ENCODE results near the gene GNAL.
"Not testable (repeated sequence)": the region's sequence is repeated elsewhere in the genome, so short reads cannot be mapped to it uniquely, and the experiment has no call there.

GNAL gene

DNA sequence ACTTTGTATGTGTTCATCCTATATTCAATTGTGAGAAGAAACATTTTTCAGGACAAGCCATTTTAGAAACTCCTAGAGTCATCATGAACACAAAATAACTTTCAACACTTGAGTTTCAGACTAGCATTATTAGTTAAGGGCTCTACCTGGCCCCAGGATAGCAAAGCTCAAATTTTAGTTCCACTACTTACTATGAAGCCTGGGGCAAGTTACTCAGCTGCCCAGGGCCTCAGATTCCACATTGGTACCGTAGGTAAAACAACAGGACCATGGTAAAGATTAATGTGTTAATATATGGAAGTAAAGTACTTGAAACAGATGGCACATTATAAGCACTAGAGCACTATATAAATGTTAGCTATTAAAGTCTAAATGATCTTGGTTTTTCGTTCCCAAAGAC is 199.7 kb downstream of the GNAL start:
- in situ Hi-C loops (cut with MboI; ENCODE audit: low sequenced_read_pairs, unreplicated experiment), result no loop called here

DNA sequence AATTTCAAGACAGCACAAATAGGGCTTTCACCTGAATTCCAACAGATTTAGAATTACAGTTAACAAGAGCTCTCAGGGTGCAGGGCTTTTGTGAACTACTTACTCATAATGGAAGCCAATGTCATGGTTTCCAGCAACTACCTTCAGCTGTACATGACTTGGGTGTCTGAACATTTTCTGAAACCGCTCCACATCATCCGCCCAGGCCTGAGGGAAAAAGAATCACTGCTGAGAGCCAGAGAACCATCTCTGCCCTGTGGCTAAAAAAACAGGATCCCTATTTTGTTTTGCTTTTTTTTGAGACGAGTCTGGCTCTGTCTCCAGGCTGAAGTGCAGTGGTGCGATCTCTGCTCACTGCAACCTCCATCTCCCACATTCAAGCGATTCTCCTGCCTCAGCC is 200.2 kb downstream of the GNAL start:
- DNase-seq (ENCODE audit: low spot score), result no peak
- TF ChIP-seq, protein P1, sequence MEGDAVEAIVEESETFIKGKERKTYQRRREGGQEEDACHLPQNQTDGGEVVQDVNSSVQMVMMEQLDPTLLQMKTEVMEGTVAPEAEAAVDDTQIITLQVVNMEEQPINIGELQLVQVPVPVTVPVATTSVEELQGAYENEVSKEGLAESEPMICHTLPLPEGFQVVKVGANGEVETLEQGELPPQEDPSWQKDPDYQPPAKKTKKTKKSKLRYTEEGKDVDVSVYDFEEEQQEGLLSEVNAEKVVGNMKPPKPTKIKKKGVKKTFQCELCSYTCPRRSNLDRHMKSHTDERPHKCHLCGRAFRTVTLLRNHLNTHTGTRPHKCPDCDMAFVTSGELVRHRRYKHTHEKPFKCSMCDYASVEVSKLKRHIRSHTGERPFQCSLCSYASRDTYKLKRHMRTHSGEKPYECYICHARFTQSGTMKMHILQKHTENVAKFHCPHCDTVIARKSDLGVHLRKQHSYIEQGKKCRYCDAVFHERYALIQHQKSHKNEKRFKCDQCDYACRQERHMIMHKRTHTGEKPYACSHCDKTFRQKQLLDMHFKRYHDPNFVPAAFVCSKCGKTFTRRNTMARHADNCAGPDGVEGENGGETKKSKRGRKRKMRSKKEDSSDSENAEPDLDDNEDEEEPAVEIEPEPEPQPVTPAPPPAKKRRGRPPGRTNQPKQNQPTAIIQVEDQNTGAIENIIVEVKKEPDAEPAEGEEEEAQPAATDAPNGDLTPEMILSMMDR (IDR thresholded peaks at IDR 0.05; ENCODE audit: borderline replicate concordance, control extremely low read depth, extremely low read depth, insufficient read depth, missing control alignments), result no peak
- in situ Hi-C loops (cut with MboI; ENCODE audit: low sequenced_read_pairs, unreplicated experiment), result no loop called here

More for the DNA sequence above, 199.7 kb downstream of the GNAL start:
- TF ChIP-seq, protein P1 (IDR thresholded peaks at IDR 0.05; ENCODE audit: borderline replicate concordance, control extremely low read depth, extremely low read depth, insufficient read depth, missing control alignments), result no peak
- no peak for DNase-seq (ENCODE audit: low spot score)

DNA sequence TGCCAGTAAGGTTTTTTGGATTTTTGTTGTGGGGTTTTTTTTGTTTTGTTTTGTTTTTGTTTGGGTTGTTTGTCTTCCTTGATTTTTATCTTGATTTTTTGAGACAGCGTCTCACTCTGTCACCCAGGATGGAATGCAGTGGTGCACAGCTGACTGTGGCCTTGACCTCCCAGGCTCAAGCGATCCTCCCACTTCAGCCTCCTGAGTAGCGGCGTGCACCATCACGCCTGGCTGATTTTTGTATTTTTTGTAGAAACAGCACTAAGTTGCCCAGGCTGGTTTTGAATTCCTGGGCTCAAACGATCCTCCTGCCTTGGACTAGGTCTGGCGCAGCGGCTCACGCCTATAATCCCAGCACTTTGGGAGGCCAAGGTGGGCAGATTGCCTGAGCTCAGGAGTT is 202.7 kb downstream of the GNAL start:
- TF ChIP-seq, protein P1 (IDR thresholded peaks at IDR 0.05; ENCODE audit: borderline replicate concordance, control extremely low read depth, extremely low read depth, insufficient read depth, missing control alignments), result no peak
- in situ Hi-C loops (cut with MboI; ENCODE audit: low sequenced_read_pairs, unreplicated experiment), result no loop called here
- DNase-seq (ENCODE audit: low spot score), result no peak

DNA sequence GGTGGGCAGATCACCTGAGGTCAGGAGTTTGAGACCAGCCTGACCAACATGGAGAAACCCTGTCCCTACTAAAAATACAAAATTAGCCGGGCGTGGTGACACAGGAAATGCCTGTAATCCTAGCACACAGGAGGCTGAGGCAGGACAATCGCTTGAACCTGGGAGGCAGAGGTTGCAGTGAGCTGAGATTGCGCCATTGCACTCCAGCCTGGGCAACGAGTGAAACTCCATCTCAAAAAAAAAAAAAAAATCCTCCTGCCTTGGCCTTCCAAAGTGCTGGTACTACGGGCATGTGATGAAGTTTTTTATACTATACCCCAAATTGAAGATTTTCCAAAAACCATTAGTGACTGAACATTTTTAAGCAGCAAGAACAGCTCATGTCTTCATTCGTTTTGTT is 203.4 kb downstream of the GNAL start:
- DNase-seq (ENCODE audit: low spot score); in situ Hi-C loops (cut with MboI; ENCODE audit: low sequenced_read_pairs, unreplicated experiment): not testable (repeated sequence)

DNA sequence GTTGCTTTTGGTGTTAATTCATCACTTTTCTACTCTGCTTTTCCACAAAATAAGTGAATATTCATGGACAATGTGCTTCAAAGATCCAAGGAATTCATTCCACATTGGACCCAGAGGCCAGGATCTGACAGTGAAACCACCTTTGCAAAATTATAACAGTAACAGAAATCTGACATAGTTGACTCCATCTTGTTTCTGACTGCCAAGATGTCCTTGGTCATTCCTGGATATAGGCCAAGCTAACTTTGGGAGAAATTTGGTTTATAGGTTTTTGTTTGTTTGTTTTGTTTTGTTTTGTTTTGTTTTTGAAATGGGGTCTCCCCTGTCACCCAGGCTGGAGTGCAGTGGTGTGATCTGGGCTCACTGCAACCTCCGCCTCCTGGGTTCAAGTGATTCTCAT is 208.7 kb downstream of the GNAL start:
- DNase-seq (ENCODE audit: low spot score), result no peak
- in situ Hi-C loops (cut with MboI; ENCODE audit: low sequenced_read_pairs, unreplicated experiment), result no loop called here
- TF ChIP-seq, protein P1 (IDR thresholded peaks at IDR 0.05; ENCODE audit: borderline replicate concordance, control extremely low read depth, extremely low read depth, insufficient read depth, missing control alignments), result no peak

DNA sequence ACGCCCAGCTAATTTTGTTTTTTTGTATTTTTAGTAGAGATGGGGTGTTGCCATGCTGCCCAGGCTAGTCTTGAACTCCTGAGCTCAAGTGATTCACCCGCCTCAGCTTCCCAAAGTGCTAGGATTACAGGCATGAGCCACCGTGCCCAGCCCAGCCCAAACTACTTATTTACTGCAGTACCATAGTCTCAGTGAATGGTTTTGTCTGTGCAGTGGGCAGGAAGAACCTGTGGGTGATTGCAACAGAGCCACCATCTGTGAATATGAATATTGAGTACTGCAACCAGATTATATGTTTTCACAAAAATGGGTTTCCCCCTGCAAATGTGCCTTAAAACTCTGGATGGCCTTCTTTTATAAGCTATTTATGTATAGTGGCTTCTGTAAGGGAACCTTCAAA is 210.0 kb downstream of the GNAL start:
- no peak for DNase-seq (ENCODE audit: low spot score)
- in situ Hi-C loops (cut with MboI; ENCODE audit: low sequenced_read_pairs, unreplicated experiment), result no loop called here
- TF ChIP-seq, protein P1 (IDR thresholded peaks at IDR 0.05; ENCODE audit: borderline replicate concordance, control extremely low read depth, extremely low read depth, insufficient read depth, missing control alignments), result no peak

DNA sequence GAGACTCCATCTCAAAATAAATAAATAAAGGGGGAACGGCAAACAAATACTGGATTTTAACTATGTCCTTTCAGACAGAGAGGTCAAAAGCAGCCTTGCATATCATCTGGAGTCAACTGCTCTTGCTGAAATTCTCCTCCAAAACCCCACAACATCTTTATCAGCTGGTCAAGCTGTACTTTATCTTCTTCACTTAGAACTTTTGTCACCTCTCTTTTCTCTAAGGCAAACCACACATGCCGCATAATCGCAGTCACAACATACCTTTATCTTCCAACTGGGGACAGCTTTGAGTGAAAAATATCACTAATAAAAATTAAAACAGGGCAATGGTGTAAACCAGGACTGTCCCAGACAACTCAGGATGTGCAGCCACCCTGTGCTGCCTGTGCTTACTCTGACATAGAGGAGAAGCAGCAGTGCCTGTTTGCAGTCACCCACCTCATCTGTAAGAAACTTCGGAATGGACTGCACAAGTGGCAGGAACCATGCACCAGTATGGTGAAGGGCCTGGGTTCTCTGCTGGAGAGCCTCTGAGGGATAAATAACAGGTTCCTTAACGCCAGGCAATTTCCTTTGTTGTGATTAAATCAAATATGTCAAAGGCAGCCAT is 212.9 kb downstream of the GNAL start:
- in situ Hi-C loops (cut with MboI; ENCODE audit: low sequenced_read_pairs, unreplicated experiment), result no loop called here
- no peak for DNase-seq (ENCODE audit: low spot score)
- TF ChIP-seq, protein P1 (IDR thresholded peaks at IDR 0.05; ENCODE audit: borderline replicate concordance, control extremely low read depth, extremely low read depth, insufficient read depth, missing control alignments), result no peak
